ENCODE results near the gene PDGFRB. TPM values are rescaled to one million over a fixed set of nuclear protein-coding genes. Genes with fewer than 3 reads are reported as not detected.

PDGFRB gene
- total and polyA plus RNA-seq, 2 of the 8 experiments (the other 6 are each of a cell fraction or from before 2014, with no cell fraction given) = 4.2 to 13.7 TPM

GRCh38 chr5:150124111-150124557 lies 31.5 kb downstream of the PDGFRB start:
- H4K91ac ChIP-seq (replicated peaks; ENCODE audit: insufficient read length, low read length) = no peak overlapping the region
- no peak overlapping the region for H2BK120ac ChIP-seq (replicated peaks; ENCODE audit: low read depth, low read length)
- H2AK5ac ChIP-seq (ENCODE audit: low read depth, low read length) = no peak overlapping the region
- no peak overlapping the region for H3K4ac ChIP-seq (replicated peaks; ENCODE audit: insufficient read length, low read depth, low read length)
- H2BK20ac ChIP-seq (ENCODE audit: low read length) = no peak overlapping the region
- ChIA-PET POLR2A (ENCODE audit: partially characterized antibody) (no interaction called here), CTCF (ENCODE audit: partially characterized antibody) (interaction anchor here (1.2 to 16.9 kb wide), 13 partner anchors 9 to 96 kb away, joined by 3 to 188 read pairs (median 5); partner anchors contain the start of gene CDX1)
- WGBS, 2 experiments (ENCODE audit: extremely low coverage in 1 of 2, insufficient coverage in 1 of 2, insufficient read length in 1 of 2, insufficient replicate concordance in 2 of 2, low coverage in 1 of 2, low lambda C conversion rate in 2 of 2, missing lambda C conversion rate in 1 of 2) = 93% methylated on average over 11 of the region's 11 CpGs; no CpG with 5 or more reads in 1 of the 2 experiments
- H2BK5ac ChIP-seq (ENCODE audit: low read depth, low read length) = no peak overlapping the region
- no peak overlapping the region for H2BK15ac ChIP-seq (ENCODE audit: low read length)
- no peaks in the 10 kb centered on the region for H3K27me3 ChIP-seq (replicated peaks in 1 of 4; ENCODE audit: control insufficient read depth in 3 of 4, extremely low read depth in 1 of 4, insufficient read depth in 3 of 4, low read length in 3 of 4)
- H3K4me1 ChIP-seq (replicated peaks in 1 of 4; ENCODE audit: control insufficient read depth in 3 of 4, insufficient read depth in 4 of 4, low read length in 3 of 4) = peaks cover 0 to 6% (median 2%) of the 10 kb centered on the region in 4 experiments; a peak in 3 of 7 replicates
- H3K36me3 ChIP-seq (ENCODE audit: control insufficient read depth in 2 of 4, insufficient read depth in 4 of 4, low read length in 3 of 4) = no peaks in the 10 kb centered on the region
- no peak overlapping the region for H3K4me2 ChIP-seq (ENCODE audit: insufficient read depth in 1 of 2, low read depth in 2 of 2, low read length in 2 of 2)
- no peak overlapping the region for H2AFZ ChIP-seq (ENCODE audit: low read length)
- no peaks in the 10 kb centered on the region for H3K79me2 ChIP-seq (ENCODE audit: control insufficient read depth in 1 of 2, insufficient read depth in 2 of 2, low read length in 2 of 2)
- H3K14ac ChIP-seq (ENCODE audit: insufficient read length) = no peak overlapping the region
- no peak overlapping the region for H3K4me3 ChIP-seq (ENCODE audit: extremely low read depth in 1 of 4, insufficient read depth in 2 of 4, low read depth in 3 of 4, low read length in 4 of 4)
- no peak for TF ChIP-seq PHF8 (conservative IDR thresholded peaks at IDR 0.05; ENCODE audit: low read depth, low read length)
- no peak for TF ChIP-seq NANOG (IDR thresholded peaks at IDR 0.05; ENCODE audit: insufficient read depth, low read depth, low read length, poor library complexity, severe bottlenecking)
- TF ChIP-seq SP2 (IDR thresholded peaks at IDR 0.05; ENCODE audit: low read length) = no peak
- TF ChIP-seq TAF7 (optimal IDR thresholded peaks at IDR 0.05; ENCODE audit: borderline replicate concordance, low read depth, low read length) = no peak
- TF ChIP-seq SAP30 (IDR thresholded peaks at IDR 0.05; ENCODE audit: insufficient read depth, insufficient replicate concordance, low read length) = no peak
- no peak overlapping the region for H2BK12ac ChIP-seq (ENCODE audit: low read depth, low read length)
- DNase-seq (ENCODE audit: low read depth in 1 of 2, low spot score in 2 of 2) (no peak), FAIRE-seq (no peak)
- H3K9me3 ChIP-seq (ENCODE audit: insufficient read depth in 2 of 2, low read depth in 1 of 2, low read length in 1 of 2) = no peaks in the 10 kb centered on the region
- H4K5ac ChIP-seq (ENCODE audit: insufficient read length, low read depth, low read length) = no peak overlapping the region
- no peak overlapping the region for H3K23ac ChIP-seq (ENCODE audit: insufficient read length)
- H4K8ac ChIP-seq (ENCODE audit: extremely low read depth, insufficient read depth, low read length) = no peak overlapping the region; the same call in 1 of the 2 replicates
- no peaks in the 10 kb centered on the region for H3K23me2 ChIP-seq (ENCODE audit: low read depth, low read length)
- peaks cover 0 to 3% of the 10 kb centered on the region in 2 experiments for H4K20me1 ChIP-seq (replicated peaks in 1 of 2; ENCODE audit: control insufficient read depth in 1 of 2, insufficient read depth in 2 of 2, low read length in 2 of 2)
- no peak overlapping the region for H3K18ac ChIP-seq (ENCODE audit: extremely low read depth, low read length)
- H3K79me1 ChIP-seq (ENCODE audit: low read depth, low read length) = no peaks in the 10 kb centered on the region
- H3K27ac ChIP-seq (ENCODE audit: low read depth, low read length) = no peak overlapping the region
- H3K56ac ChIP-seq (replicated peaks; ENCODE audit: insufficient read length, low read depth, low read length) = no peak overlapping the region
- no peak overlapping the region for H3K9ac ChIP-seq (replicated peaks in 1 of 4; ENCODE audit: extremely low read depth in 1 of 4, low read depth in 3 of 4, low read length in 3 of 4)

All from H1 (cell line).